Measurements from ENCODE around the gene ORAI3.

ORAI3 gene

GRCh38 chr16:30992276-30992780 is 43.5 kb downstream of the ORAI3 start:
- no peak for DNase-seq (ENCODE audit: low read depth, low spot score)

GRCh38 chr16:30992931-30993816 is 44.3 kb downstream of the ORAI3 start:
- DNase-seq (ENCODE audit: low read depth, low spot score): no peak

- DNase-seq (ENCODE audit: low read depth, low spot score): no peak
These were observed 47.1 kb downstream of the ORAI3 start for GRCh38 chr16:30995927-30996323.

- no peak for DNase-seq (ENCODE audit: low read depth, low spot score)
These were observed 47.6 kb downstream of the ORAI3 start for GRCh38 chr16:30996324-30996984.

- DNase-seq (ENCODE audit: low read depth, low spot score): no peak
These were observed 48.3 kb downstream of the ORAI3 start for GRCh38 chr16:30996985-30997724.

- DNase-seq (ENCODE audit: low read depth, low spot score): no peak
These were observed 49.1 kb downstream of the ORAI3 start for GRCh38 chr16:30997725-30998711.

- no peak for DNase-seq (ENCODE audit: low read depth, low spot score)
These were observed 50.2 kb downstream of the ORAI3 start for GRCh38 chr16:30998852-30999761.

- no peak for DNase-seq (ENCODE audit: low read depth, low spot score)
These were observed 52.0 kb downstream of the ORAI3 start for GRCh38 chr16:31000671-31001382.

GRCh38 chr16:31001507-31002249 is 52.8 kb downstream of the ORAI3 start:
- no peak for DNase-seq (ENCODE audit: low read depth, low spot score)

- DNase-seq (ENCODE audit: low read depth, low spot score): no peak
These were observed 53.4 kb downstream of the ORAI3 start for GRCh38 chr16:31002250-31002700.

GRCh38 chr16:31002862-31003341 is 54.0 kb downstream of the ORAI3 start:
- DNase-seq (ENCODE audit: low read depth, low spot score): no peak

GRCh38 chr16:31003744-31004143 is 54.9 kb downstream of the ORAI3 start:
- no peak for DNase-seq (ENCODE audit: low read depth, low spot score)

Data from brain pericyte (primary cell).